H1 (cell line): ENCODE results near the gene SLC39A7. TPM values are rescaled to one million over a fixed set of nuclear protein-coding genes. Genes with fewer than 3 reads are reported as not detected.

Experiments used
- CTCF ChIA-PET: fragments of 300-600 bp; sonication (Branson Sonifier 250); formaldehyde crosslinking; loops from one replicate; lab custom pipeline; 2021; ENCODE audit not compliant: partially characterized antibody; lab: Charles Lee
- POLR2A ChIA-PET: fragments of 300-600 bp; sonication (Branson Sonifier 250); formaldehyde crosslinking; loops from one replicate; lab custom pipeline; 2021; ENCODE audit warnings: inconsistent platforms; ENCODE audit not compliant: partially characterized antibody; lab: Charles Lee
- DNase-seq, 2 experiments: peaks; one replicate each; pipeline versions ENCODE4 v3.0.0 to v3.0.0-alpha.2; 2010 to 2022; ENCODE audit warnings: low spot score in 2 of 2, low read depth in 1 of 2, mixed read lengths in 1 of 2
- FAIRE-seq: peaks from 2 replicates; lab custom pipeline; 2011; peaks lifted over from hg19 to GRCh38; lab: Jason Lieb, UNC
- H2AFZ ChIP-seq: 2 replicates; pipeline ENCODE4 v1.8.1; 2012; ENCODE audit warnings: low read length, inconsistent platforms
- H2AK5ac ChIP-seq: 2 replicates; pipeline ENCODE4 v1.6.1; 2013; ENCODE audit warnings: low read depth, low read length
- H2BK120ac ChIP-seq: replicated peaks from 2 replicates; pipeline ENCODE3; 2013; ENCODE audit warnings: low read depth, low read length, inconsistent platforms
- H2BK12ac ChIP-seq: 2 replicates; pipeline ENCODE4 v1.6.1; 2013; ENCODE audit warnings: low read depth, low read length
- H2BK15ac ChIP-seq: 2 replicates; pipeline ENCODE4 v1.6.1; 2013; ENCODE audit warnings: low read length
- H2BK20ac ChIP-seq: 2 replicates; pipeline ENCODE4 v1.6.1; 2013; ENCODE audit warnings: low read length
- H2BK5ac ChIP-seq: 2 replicates; pipeline ENCODE4 v1.6.1; 2013; ENCODE audit warnings: low read depth, low read length
- H3K14ac ChIP-seq: 2 replicates; pipeline ENCODE4 v1.6.1; 2013; ENCODE audit warnings: inconsistent platforms; ENCODE audit not compliant: insufficient read length
- H3K18ac ChIP-seq: 2 replicates; pipeline ENCODE4 v1.6.1; 2013; ENCODE audit warnings: low read length; ENCODE audit errors: extremely low read depth
- H3K23ac ChIP-seq: 2 replicates; pipeline ENCODE4 v1.6.1; 2013; ENCODE audit warnings: inconsistent platforms; ENCODE audit not compliant: insufficient read length
- H3K23me2 ChIP-seq: 2 replicates; pipeline ENCODE4 v1.6.1; 2013; ENCODE audit warnings: low read depth, low read length
- H3K27ac ChIP-seq: 2 replicates; pipeline ENCODE4 v1.6.1; 2011; ENCODE audit warnings: low read depth, low read length, inconsistent platforms
- H3K27me3 ChIP-seq, 4 experiments: replicated peaks in 1 of 4; 1 replicate in 1 of 4; 2 replicates in 3 of 4; pipeline versions ENCODE4 v1.6.1 to v1.8.1; 2011 to 2013; ENCODE audit warnings: low read length in 3 of 4, mild to moderate bottlenecking in 3 of 4, inconsistent platforms in 2 of 4, mixed read lengths in 2 of 4, moderate library complexity in 1 of 4; ENCODE audit not compliant: control insufficient read depth in 3 of 4, insufficient read depth in 3 of 4; ENCODE audit errors: extremely low read depth in 1 of 4
- H3K36me3 ChIP-seq, 4 experiments: 2 replicates each; pipeline versions ENCODE4 v1.6.1 to v1.8.1; 2011 to 2013; ENCODE audit warnings: mild to moderate bottlenecking in 4 of 4, low read length in 3 of 4, moderate library complexity in 2 of 4, control low read depth in 1 of 4, inconsistent platforms in 1 of 4; ENCODE audit not compliant: insufficient read depth in 4 of 4, control insufficient read depth in 2 of 4
- H3K4ac ChIP-seq: replicated peaks from 2 replicates; pipeline ENCODE3; 2013; ENCODE audit warnings: low read length, low read depth, mixed read lengths, inconsistent platforms; ENCODE audit not compliant: insufficient read length
- H3K4me1 ChIP-seq, 4 experiments: replicated peaks in 1 of 4; 1 replicate in 1 of 4; 2 replicates in 3 of 4; pipeline versions ENCODE4 v1.6.1 to v1.8.1; 2011 to 2013; ENCODE audit warnings: low read length in 3 of 4, inconsistent platforms in 2 of 4, mixed read lengths in 1 of 4; ENCODE audit not compliant: insufficient read depth in 4 of 4, control insufficient read depth in 3 of 4
- H3K4me2 ChIP-seq, 2 experiments: 2 replicates each; pipeline versions ENCODE4 v1.6.1 to v1.8.1; 2011 to 2013; ENCODE audit warnings: low read depth in 2 of 2, low read length in 2 of 2, control low read depth in 1 of 2, inconsistent platforms in 1 of 2, mild to moderate bottlenecking in 1 of 2; ENCODE audit not compliant: insufficient read depth in 1 of 2
- H3K4me3 ChIP-seq, 4 experiments: fragments of 200-600, 300-600 bp in 1 of 4; sonication (generic), shearing (Covaris generic), sonication (Bioruptor Twin) in 1 of 4; 2 replicates each; pipeline versions ENCODE4 v1.5.1 to v1.8.1; 2011 to 2016; ENCODE audit warnings: low read length in 4 of 4, low read depth in 3 of 4, control low read depth in 2 of 4, inconsistent platforms in 2 of 4, mild to moderate bottlenecking in 2 of 4, mixed read lengths in 1 of 4, moderate library complexity in 1 of 4; ENCODE audit not compliant: insufficient read depth in 2 of 4; ENCODE audit errors: extremely low read depth in 1 of 4
- H3K56ac ChIP-seq: replicated peaks from 2 replicates; pipeline ENCODE3; 2013; ENCODE audit warnings: low read depth, mild to moderate bottlenecking, mixed read lengths, low read length, inconsistent platforms; ENCODE audit not compliant: insufficient read length
- H3K79me1 ChIP-seq: 2 replicates; pipeline ENCODE4 v1.6.1; 2013; ENCODE audit warnings: low read depth, low read length, control low read depth
- H3K79me2 ChIP-seq, 2 experiments: 2 replicates each; pipeline versions ENCODE4 v1.6.1 to v1.8.1; 2012 to 2013; ENCODE audit warnings: low read length in 2 of 2, mild to moderate bottlenecking in 2 of 2, inconsistent platforms in 1 of 2; ENCODE audit not compliant: insufficient read depth in 2 of 2, control insufficient read depth in 1 of 2
- H3K9ac ChIP-seq, 4 experiments: replicated peaks in 1 of 4; 1 replicate in 1 of 4; 2 replicates in 3 of 4; pipeline versions ENCODE4 v1.6.1 to v1.8.1; 2011 to 2013; ENCODE audit warnings: low read depth in 3 of 4, low read length in 3 of 4, control low read depth in 2 of 4, mild to moderate bottlenecking in 2 of 4, moderate library complexity in 2 of 4, inconsistent platforms in 1 of 4; ENCODE audit errors: extremely low read depth in 1 of 4
- H3K9me3 ChIP-seq, 2 experiments: 2 replicates each; pipeline versions ENCODE4 v1.6.1 to v1.8.1; 2012 to 2013; ENCODE audit warnings: mild to moderate bottlenecking in 2 of 2, moderate library complexity in 2 of 2, control low read depth in 1 of 2, inconsistent platforms in 1 of 2, low read depth in 1 of 2, low read length in 1 of 2, mixed read lengths in 1 of 2; ENCODE audit not compliant: insufficient read depth in 2 of 2
- H4K20me1 ChIP-seq, 2 experiments: replicated peaks in 1 of 2; 2 replicates each; pipeline versions ENCODE3 to v1.8.1; 2011 to 2013; ENCODE audit warnings: inconsistent platforms in 2 of 2, low read length in 2 of 2, mild to moderate bottlenecking in 1 of 2; ENCODE audit not compliant: insufficient read depth in 2 of 2, control insufficient read depth in 1 of 2
- H4K5ac ChIP-seq: 2 replicates; pipeline ENCODE4 v1.6.1; 2013; ENCODE audit warnings: low read length, low read depth, mixed read lengths, inconsistent platforms; ENCODE audit not compliant: insufficient read length
- H4K8ac ChIP-seq: 2 replicates; pipeline ENCODE4 v1.8.0; 2013; ENCODE audit warnings: mild to moderate bottlenecking, moderate library complexity, low read length, inconsistent platforms; ENCODE audit not compliant: insufficient read depth; ENCODE audit errors: extremely low read depth
- H4K91ac ChIP-seq: replicated peaks from 2 replicates; pipeline ENCODE3; 2013; ENCODE audit warnings: low read length, mixed read lengths, inconsistent platforms; ENCODE audit not compliant: insufficient read length
- ATF2 ChIP-seq: IDR thresholded peaks from 2 replicates; pipeline ENCODE4 v1.6.1; 2012; ENCODE audit warnings: low read length, inconsistent platforms
- CEBPB ChIP-seq: IDR thresholded peaks from 2 replicates; pipeline ENCODE4 v1.6.1; 2012; ENCODE audit warnings: low read depth, low read length
- CHD2 ChIP-seq: IDR thresholded peaks from 2 replicates; pipeline ENCODE4 v1.6.1; 2012; ENCODE audit warnings: low read length, improper control_type of control experiment
- GABPA ChIP-seq: IDR thresholded peaks from 2 replicates; pipeline ENCODE4 v1.6.1; 2011; ENCODE audit warnings: mild to moderate bottlenecking, low read length, moderate library complexity, borderline replicate concordance; ENCODE audit not compliant: insufficient read depth
- PHF8 ChIP-seq: fragments of 200-600 bp; sonication (generic); conservative IDR thresholded peaks from 2 replicates; pipeline ENCODE4 v1.7.1; 2012; ENCODE audit warnings: low read depth, mild to moderate bottlenecking, inconsistent platforms, low read length, moderate library complexity
- RNF2 ChIP-seq: fragments of 200-900, 300-1000 bp; sonication (generic); IDR thresholded peaks from 2 replicates; pipeline ENCODE4 v1.7.1; 2016; ENCODE audit warnings: borderline replicate concordance, low read depth, mild to moderate bottlenecking, antibody characterized with exemption, low read length; ENCODE audit not compliant: poor library complexity, severe bottlenecking; ENCODE audit errors: missing control alignments
- SIN3A ChIP-seq, 2 experiments: IDR thresholded peaks in 1 of 2; conservative IDR thresholded peaks in 1 of 2; 2 replicates each; pipeline ENCODE4 v1.6.1; 2011 to 2012; ENCODE audit warnings: low read length in 2 of 2, improper control_type of control experiment in 1 of 2, low read depth in 1 of 2, mild to moderate bottlenecking in 1 of 2
- SP1 ChIP-seq: IDR thresholded peaks from 2 replicates; pipeline ENCODE4 v1.6.1; 2011; ENCODE audit warnings: low read depth, low read length
- SP2 ChIP-seq: IDR thresholded peaks from 2 replicates; pipeline ENCODE4 v1.6.1; 2012; ENCODE audit warnings: mild to moderate bottlenecking, low read length, inconsistent platforms
- TAF7 ChIP-seq: optimal IDR thresholded peaks from 2 replicates; pipeline ENCODE3; 2011; ENCODE audit warnings: low read depth, mild to moderate bottlenecking, inconsistent platforms, low read length, moderate library complexity, borderline replicate concordance
- TEAD4 ChIP-seq: IDR thresholded peaks from 2 replicates; pipeline ENCODE4 v1.6.1; 2012; ENCODE audit warnings: low read depth, low read length, inconsistent platforms, mixed read lengths
- WGBS, 2 experiments: shearing (Covaris generic) in 1 of 2; methylation state at CpG; one replicate each; pipeline versions ENCODE4 v1.1.6 to v1.1.7; 2013 to 2015; ENCODE audit warnings: low lambda C conversion rate in 2 of 2, mixed read lengths in 2 of 2, inconsistent platforms in 1 of 2, low coverage in 1 of 2, missing lambda C conversion rate in 1 of 2; ENCODE audit not compliant: insufficient replicate concordance in 2 of 2, insufficient coverage in 1 of 2, insufficient read length in 1 of 2; ENCODE audit errors: extremely low coverage in 1 of 2, missing lambda C conversion rate in 1 of 2; 5-methylcytosine and 5-hydroxymethylcytosine counted together
- polyA plus RNA-seq, 7 experiments: library from polyadenylated mRNA; depleted of rRNA in 3 of 7; stranded (reverse) in 5 of 7; unstranded in 2 of 7; fragments of >200 nt in 5 of 7; fragments of 200-250 nt in 2 of 7; gene quantifications; 1 replicate in 5 of 7; 2 replicates in 1 of 7; 4 replicates in 1 of 7; pipeline versions ENCODE4 v1.2.1 to v1.2.3, GENCODE V29; 2011 to 2013; ENCODE audit warnings: missing spikeins in 2 of 7, mixed read lengths in 2 of 7
- total RNA-seq: library from RNA; stranded (reverse); fragmentation: NEBNext Ultra II Directional; extraction: Animal tissue kit (Norgen Biotek cat#: 25700); gene quantifications from 2 replicates; pipeline ENCODE4 v1.2.1, GENCODE V29; 2021

Gene SLC39A7
- total and polyA plus RNA-seq, 2 of the 8 experiments (the other 6 are each of a cell fraction or from before 2014, with no cell fraction given), result 63.3 to 123 TPM

GRCh38 chr6:33185654-33186187 is 14.9 kb upstream of the SLC39A7 start:
- Histone ChIP-seq H2BK12ac (no peak overlapping the region), H2BK20ac (no peak overlapping the region), H4K91ac (no peak overlapping the region), H3K9ac (no peak overlapping the region), H3K27me3 (peaks cover 0 to 1% (median 0%) of the 10 kb centered on the region in 4 experiments; a peak in 2 of 7 replicates), H3K4me3 (no peak overlapping the region), H3K36me3 (no peaks in the 10 kb centered on the region), H4K5ac (no peak overlapping the region), H4K20me1 (no peaks in the 10 kb centered on the region), H3K4me1 (peaks cover 0 to 5% (median 2%) of the 10 kb centered on the region in 4 experiments; a peak in 2 of 7 replicates), H3K79me1 (no peaks in the 10 kb centered on the region), H3K79me2 (no peaks in the 10 kb centered on the region), H4K8ac (no peak overlapping the region), H3K4ac (no peak overlapping the region), H3K23me2 (no peaks in the 10 kb centered on the region; the same call in 1 of the 2 replicates), H3K9me3 (no peaks in the 10 kb centered on the region), H3K4me2 (no peak overlapping the region), H2BK5ac (no peak overlapping the region), H3K56ac (no peak overlapping the region), H2AFZ (no peak overlapping the region), H3K14ac (no peak overlapping the region), H3K23ac (no peak overlapping the region), H2AK5ac (no peak overlapping the region)
- ChIA-PET CTCF (interaction anchor here (0.9 kb wide), 1 partner anchor 9 kb away, joined by 3 read pairs; no protein-coding TSS in a partner anchor), POLR2A (no interaction called here)
- FAIRE-seq (no peak), DNase-seq (no peak)
- WGBS, 2 experiments, result 81 to 100% methylated on average over 2 to 3 of the region's 4 CpGs
- TF ChIP-seq GABPA (no peak), CHD2 (no peak), ATF2 (no peak), RNF2 (no peak), CEBPB (no peak), SP2 (no peak), SP1 (no peak), PHF8 (no peak), TEAD4 (no peak), TAF7 (no peak), SIN3A (conservative IDR thresholded peaks at IDR 0.05 in 1 of 2, IDR thresholded peaks at IDR 0.05 in 1 of 2; ENCODE audit: low read depth in 1 of 2, low read length in 2 of 2) (no peak)
- TF ChIP-seq, all 59 proteins: peak for 0
- Histone ChIP-seq H3K27ac (no peak overlapping the region), H2BK15ac (no peak overlapping the region), H3K18ac (no peak overlapping the region), H2BK120ac (no peak overlapping the region)
